ENCODE data around the gene AP3B1. TPM values are rescaled to one million over a fixed set of nuclear protein-coding genes. Genes with fewer than 3 reads are reported as not detected.

AP3B1 gene
- total RNA-seq, 4 donors from 2014 or later, result 52.6 to 74.3 (median 58.9) TPM

GRCh38 chr5:78334811-78335210 is 40.3 kb upstream of the AP3B1 start:
- Histone ChIP-seq H3K27ac (no peak overlapping the region), H3K4me1 (no peaks in the 10 kb centered on the region), H3K36me3 (no peaks in the 10 kb centered on the region), H3K9me3 (no peaks in the 10 kb centered on the region), H3K27me3 (no peaks in the 10 kb centered on the region), H3K4me3 (no peak overlapping the region)
- TF ChIP-seq POLR2A (IDR thresholded peaks at IDR 0.05) (no peak), CTCF (IDR thresholded peaks at IDR 0.05) (no peak)
- no peak for DNase-seq

- H3K36me3 ChIP-seq, result no peaks in the 10 kb centered on the region
- H3K27me3 ChIP-seq, result no peaks in the 10 kb centered on the region
- H3K27ac ChIP-seq, result no peak overlapping the region
- H3K4me1 ChIP-seq, result no peaks in the 10 kb centered on the region
- H3K4me3 ChIP-seq, result no peak overlapping the region
- TF ChIP-seq CTCF (IDR thresholded peaks at IDR 0.05) (no peak), POLR2A (IDR thresholded peaks at IDR 0.05) (no peak)
- DNase-seq, result no peak
- no peaks in the 10 kb centered on the region for H3K9me3 ChIP-seq
Observed at GRCh38 chr5:78331523-78332080, 37.1 kb upstream of the AP3B1 start.

- DNase-seq, result no peak
- TF ChIP-seq POLR2A (IDR thresholded peaks at IDR 0.05) (no peak), CTCF (IDR thresholded peaks at IDR 0.05) (no peak)
- Histone ChIP-seq H3K4me3 (no peak overlapping the region), H3K27ac (no peak overlapping the region), H3K36me3 (no peaks in the 10 kb centered on the region), H3K4me1 (no peaks in the 10 kb centered on the region), H3K27me3 (no peaks in the 10 kb centered on the region), H3K9me3 (no peaks in the 10 kb centered on the region)
Observed at GRCh38 chr5:78328585-78329173, 34.2 kb upstream of the AP3B1 start.

- Histone ChIP-seq H3K36me3 (no peaks in the 10 kb centered on the region), H3K4me1 (no peaks in the 10 kb centered on the region), H3K4me3 (no peak overlapping the region), H3K27ac (no peak overlapping the region), H3K9me3 (no peaks in the 10 kb centered on the region), H3K27me3 (no peaks in the 10 kb centered on the region)
- TF ChIP-seq POLR2A (IDR thresholded peaks at IDR 0.05) (no peak), CTCF (IDR thresholded peaks at IDR 0.05) (no peak)
- DNase-seq, result no peak
Observed at GRCh38 chr5:78327761-78328510, 33.4 kb upstream of the AP3B1 start.

GRCh38 chr5:78326930-78327329 is 32.4 kb upstream of the AP3B1 start:
- no peak for DNase-seq
- Histone ChIP-seq H3K9me3 (no peaks in the 10 kb centered on the region), H3K36me3 (no peaks in the 10 kb centered on the region), H3K4me1 (no peaks in the 10 kb centered on the region), H3K27me3 (no peaks in the 10 kb centered on the region), H3K4me3 (no peak overlapping the region), H3K27ac (no peak overlapping the region)
- TF ChIP-seq CTCF (IDR thresholded peaks at IDR 0.05) (no peak), POLR2A (IDR thresholded peaks at IDR 0.05) (no peak)

Data from Peyer's patch (tissue), 4 donors.